Fibroblast of skin of left biceps (primary cell): ENCODE measurements around the gene ARAP2.

ENCODE experiments used
- DNase-seq, 2 experiments: peaks; one replicate each; pipeline ENCODE4 v3.0.0-alpha.2; 2013; ENCODE audit warnings: low read depth in 2 of 2

The ARAP2 gene, protein sequence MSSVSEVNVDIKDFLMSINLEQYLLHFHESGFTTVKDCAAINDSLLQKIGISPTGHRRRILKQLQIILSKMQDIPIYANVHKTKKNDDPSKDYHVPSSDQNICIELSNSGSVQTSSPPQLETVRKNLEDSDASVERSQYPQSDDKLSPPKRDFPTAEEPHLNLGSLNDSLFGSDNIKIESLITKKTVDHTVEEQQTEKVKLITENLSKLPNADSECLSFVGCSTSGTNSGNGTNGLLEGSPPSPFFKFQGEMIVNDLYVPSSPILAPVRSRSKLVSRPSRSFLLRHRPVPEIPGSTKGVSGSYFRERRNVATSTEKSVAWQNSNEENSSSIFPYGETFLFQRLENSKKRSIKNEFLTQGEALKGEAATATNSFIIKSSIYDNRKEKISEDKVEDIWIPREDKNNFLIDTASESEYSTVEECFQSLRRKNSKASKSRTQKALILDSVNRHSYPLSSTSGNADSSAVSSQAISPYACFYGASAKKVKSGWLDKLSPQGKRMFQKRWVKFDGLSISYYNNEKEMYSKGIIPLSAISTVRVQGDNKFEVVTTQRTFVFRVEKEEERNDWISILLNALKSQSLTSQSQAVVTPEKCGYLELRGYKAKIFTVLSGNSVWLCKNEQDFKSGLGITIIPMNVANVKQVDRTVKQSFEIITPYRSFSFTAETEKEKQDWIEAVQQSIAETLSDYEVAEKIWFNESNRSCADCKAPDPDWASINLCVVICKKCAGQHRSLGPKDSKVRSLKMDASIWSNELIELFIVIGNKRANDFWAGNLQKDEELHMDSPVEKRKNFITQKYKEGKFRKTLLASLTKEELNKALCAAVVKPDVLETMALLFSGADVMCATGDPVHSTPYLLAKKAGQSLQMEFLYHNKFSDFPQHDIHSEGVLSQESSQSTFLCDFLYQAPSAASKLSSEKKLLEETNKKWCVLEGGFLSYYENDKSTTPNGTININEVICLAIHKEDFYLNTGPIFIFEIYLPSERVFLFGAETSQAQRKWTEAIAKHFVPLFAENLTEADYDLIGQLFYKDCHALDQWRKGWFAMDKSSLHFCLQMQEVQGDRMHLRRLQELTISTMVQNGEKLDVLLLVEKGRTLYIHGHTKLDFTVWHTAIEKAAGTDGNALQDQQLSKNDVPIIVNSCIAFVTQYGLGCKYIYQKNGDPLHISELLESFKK (N-terminal part only)

DNA sequence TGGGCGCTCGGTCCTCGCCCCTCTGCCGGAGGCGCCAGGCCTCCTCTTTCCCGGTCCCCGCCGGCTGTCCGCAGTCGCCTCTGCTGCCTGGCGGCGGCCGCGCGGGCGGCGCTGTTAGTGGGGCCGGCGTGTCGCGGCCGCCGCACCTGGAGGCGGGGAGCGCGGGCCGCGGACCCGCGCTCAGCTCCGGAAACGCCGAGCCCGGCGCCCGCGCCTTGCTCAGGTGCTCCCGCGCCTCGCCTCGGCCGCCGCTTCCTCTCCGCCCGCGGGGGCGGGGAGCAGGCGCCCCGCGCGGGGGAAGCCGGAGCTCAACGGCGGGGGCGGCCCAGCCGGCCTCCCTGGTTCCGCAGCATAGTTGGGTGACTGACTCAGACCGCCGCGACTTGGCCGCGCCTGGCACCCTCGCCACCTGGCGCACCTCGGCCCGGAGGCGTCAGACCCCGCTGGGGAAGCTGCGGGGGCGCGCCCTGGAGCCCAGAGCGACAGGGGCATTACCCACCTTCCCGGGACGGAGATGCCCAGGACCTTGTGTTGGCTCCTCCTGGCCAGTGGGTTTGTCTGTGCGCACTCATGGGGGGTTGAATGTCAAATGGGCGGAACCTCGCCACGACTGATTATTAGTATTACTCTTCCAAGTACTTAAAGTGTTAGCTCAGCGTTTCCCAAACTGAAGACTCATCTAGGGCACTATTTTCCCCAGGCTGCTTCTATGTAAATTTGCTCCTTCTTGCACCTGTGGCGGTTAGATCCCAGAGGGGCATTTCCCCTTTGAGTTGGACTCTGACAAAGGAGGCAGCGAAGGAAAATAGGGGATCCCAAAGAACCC, at the start of gene ARAP2:
ARAP2 (minus strand) TSS at position 258 of the 826 bp plus-strand sequence. CDS start 15,028 bp downstream, outside the sequence.
- DNase-seq: no peak

DNA sequence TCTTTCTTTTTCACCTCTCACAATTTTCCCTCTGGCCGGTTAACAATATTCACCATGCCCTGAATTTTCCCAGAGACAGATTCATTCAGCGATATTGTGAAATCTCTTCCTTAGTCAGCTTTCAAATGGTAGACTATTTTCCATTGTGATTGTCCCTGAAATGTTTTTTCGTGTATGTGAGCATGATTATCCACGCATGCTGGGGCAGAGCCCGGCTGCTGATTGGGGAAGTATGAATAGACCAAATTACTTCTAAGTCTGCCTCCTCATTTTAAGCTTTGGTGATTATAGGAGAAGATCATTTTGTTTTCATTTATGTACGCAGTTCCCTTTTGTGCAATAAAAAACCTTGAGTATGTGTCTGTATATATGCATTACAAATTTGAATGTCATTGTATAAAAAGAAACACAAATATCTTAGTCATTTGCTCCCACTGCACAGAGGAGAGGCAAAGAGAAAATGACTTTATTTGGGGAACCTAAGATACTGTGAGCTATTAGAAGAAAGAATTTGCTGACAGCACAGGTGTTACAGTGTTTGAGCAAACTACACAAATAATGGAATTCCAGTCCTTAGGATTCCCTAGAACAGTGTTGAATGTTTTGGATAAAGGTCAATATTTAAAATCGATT, 48.4 kb upstream of the ARAP2 start:
- no peak for DNase-seq

DNA sequence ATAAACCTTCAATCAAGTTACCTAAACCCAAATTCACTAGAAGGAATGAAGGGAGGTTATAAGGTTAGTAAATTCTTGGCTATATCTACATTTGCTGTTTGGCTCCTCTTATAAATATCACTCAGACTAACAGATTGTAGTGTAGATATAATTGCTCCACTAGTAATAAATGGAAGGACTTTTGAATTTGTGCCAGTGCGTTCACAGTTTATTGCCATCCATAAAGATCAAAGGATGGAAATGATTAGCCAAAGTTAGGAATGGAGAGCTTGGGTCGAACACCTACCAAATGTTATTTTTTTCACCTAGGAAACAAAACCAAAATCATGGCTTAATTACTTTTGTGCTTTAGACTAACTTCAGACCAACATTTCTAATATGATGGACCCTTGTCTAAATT, 46.3 kb upstream of the ARAP2 start:
- no peak for DNase-seq

DNA sequence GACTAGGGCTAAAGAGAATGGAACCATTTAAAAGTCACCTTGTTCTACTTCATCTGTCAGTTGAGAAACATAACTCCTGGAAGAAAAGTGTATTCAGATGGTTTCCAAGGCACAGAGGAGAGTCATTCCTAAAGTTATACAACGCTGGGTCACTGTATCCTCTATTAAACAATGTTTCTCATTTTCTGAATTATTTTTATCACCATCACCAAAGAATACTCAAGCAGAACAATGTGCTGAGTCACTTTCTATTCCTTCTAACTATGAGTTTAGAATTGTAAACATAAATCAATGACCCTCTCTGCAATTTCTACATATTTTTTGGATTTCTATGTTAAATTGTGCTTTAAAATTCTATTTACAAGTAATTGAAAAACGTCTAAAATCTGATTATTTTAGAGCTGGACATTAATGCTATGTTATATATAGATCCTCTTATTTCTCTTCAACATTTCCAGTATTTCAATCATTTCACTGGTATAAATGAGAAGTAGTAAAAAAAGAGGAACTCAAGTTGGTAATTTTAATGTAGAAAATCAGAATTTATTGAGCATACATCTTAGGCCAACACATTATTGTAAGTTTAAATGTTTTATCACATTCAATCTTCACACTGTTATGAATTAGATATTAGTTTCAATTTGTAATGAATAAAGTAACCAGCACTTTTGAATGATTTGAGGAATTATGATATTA, 44.6 kb upstream of the ARAP2 start:
- DNase-seq: no peak

DNA sequence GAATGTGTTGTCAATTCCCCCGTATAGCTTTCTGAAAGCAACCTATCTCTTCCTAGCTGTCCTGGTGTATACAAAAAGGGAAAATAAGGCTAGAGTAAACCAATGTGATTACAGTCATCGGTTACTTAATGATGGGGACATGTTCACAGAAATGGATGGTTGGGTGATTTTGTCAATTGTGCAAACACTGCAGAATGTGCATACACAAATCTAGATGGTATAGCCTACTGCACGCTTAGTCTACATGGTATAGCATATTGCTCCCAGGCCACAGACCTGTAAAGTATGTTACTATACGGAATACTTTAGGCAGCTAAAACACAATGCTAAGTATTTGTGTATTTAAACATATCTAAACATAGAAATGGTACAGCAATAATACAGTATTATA, 42.2 kb upstream of the ARAP2 start:
- DNase-seq: no peak

DNA sequence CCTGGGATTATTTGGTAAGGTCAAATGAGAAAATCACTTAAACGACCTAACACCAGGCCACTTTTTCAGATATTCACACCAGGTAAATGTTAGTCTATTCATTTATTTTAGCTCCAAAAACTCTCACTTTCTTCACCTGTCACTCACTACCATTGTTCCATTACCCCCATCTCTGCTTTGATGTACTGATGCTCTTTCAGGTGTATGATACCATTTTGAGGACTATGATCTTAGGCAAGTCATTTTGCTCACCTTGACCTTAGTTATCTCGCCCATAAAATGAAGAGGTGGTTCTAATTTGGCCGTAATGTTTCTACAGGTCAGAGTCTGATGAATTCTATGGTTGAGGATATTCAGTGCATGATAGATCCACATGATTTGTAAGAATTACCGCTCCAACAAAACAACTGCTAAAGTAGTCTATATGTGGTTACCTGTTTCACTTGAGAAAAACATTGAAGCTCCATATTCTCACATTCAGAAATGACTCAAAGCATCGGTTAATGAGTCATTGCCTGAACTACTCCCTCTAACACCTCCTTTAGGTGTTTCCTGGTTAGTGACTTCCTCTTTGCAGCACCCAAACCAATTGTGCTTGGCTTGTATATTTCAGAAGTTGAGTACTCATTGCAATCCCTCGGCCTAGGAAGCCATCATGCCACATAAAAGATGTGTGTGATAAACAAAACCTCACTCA, 41.6 kb upstream of the ARAP2 start:
- no peak for DNase-seq

DNA sequence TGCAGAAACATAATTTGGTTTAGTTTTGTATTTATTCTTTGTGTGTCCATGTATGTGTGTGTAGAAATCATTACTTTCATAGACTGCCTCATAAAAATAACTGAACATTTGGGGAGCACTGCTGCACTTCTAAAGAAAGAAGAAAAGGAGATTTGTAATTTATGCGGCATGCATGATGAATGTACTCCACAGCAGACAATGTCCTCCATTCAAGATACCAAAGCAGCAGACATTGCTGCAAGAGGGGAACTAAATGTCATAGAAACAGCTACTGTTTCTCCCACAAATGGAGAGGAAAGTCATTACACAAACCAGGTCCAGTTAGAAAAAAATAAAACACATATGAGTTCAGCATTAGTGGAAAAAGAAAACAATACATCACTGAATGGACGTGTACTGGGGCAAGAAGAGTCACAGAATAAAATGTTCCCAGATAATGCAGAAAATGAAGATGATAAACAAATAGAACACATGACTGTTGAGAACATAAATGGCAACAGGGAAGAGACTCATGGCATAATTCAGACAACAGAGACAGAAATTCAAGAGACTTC, 39.7 kb upstream of the ARAP2 start:
- no peak for DNase-seq

DNA sequence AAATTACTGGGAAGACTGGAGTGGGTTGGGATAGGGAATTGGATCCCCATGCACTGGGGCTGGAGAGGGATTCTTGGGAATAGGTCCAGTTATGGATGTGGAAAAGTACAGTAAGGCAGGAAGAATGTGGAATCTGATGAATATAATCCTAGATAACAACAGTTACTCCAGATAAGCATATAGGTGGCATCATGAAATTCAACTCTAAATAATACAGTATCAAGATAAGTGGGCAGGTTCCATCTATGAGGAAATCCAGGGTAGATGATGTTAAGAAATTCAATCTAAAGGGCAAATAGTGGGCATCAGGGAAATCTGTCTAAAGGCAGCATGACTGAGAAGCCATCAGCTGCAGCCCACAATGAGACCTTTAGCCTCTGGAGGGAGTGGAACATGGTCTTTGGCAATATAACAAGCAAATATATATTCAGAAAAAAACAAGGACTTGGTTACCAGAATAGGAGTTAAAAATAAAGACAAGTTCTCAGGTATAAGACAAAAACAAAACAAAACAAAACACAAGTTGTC, 38.3 kb upstream of the ARAP2 start:
- no peak for DNase-seq

DNA sequence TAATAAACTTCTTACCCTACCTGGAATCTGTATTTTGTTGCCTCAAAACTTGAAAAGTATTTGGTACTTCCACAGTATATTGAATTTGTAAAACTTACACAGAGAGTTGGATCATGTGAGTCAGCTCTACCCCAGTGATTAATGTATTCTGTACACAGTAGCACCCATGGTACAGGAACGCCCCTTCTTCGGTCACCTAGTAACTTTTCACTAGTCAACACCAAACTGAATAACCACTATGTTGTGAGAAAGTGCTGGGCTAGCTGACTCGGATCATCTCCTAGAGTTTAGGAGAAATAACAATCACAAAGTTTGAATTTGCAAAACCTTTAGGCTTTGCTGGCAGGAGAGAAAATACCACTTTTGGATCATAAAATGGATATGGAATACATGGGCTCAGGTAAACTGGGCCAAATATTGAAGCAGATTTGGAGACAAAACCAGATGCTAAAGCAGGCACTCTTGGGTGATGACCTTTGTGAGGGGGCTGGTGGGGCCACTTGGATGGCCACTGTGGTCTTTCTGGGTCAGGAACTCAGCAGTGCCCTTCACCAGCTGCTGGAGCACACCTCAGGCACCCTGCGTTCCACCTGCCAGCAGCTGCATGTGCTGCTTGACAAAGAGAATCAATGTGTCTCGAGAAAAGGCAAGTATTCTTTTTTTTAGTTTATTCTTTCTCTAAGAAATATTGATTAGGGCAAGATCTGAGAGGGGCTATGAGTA, 37.2 kb upstream of the ARAP2 start, which contains the start of gene DTHD1:
DTHD1 (plus strand) TSS at position 233 of the 723 bp plus-strand sequence; CDS start at position 376, 143 bp downstream.
- DNase-seq: no peak

DNA sequence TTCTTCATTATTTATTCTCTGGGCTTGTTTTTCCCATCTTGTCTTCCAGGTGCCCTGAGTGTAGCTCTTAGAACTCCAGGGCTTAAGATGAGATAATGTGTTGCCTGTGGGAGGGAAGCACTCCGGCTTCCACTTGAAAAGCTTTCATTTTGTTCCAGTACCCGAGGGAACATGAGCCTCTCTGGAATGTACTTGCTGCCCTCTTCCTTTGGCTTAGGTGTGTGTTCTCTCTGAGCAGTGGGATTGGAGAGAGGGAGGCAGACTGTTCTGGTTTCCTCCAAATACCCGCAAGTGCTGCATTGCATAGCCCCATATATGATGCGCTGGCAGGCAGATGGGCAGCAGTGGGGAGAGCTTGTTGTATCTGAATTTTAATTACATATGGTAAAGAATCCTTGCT, 36.2 kb upstream of the ARAP2 start:
- DNase-seq: no peak

DNA sequence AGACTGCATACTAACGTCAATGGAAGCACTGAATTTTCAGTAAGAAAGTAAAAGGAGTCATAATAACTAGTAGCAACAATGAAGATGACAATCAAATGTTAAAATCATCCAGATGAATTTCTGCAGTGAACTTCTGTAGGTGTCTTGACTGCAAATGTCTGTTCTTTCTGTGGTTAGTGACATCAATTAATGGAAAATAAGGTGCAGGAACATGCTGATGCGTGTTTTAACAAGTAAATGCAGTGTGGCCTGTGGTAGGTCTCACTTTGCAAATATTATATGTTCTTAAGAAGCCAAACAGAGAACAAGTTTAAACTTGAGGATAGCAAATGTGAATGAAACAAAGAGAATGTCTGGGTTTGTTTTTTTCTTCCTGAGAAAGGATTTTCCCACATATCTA, 34.5 kb upstream of the ARAP2 start:
- no peak for DNase-seq

DNA sequence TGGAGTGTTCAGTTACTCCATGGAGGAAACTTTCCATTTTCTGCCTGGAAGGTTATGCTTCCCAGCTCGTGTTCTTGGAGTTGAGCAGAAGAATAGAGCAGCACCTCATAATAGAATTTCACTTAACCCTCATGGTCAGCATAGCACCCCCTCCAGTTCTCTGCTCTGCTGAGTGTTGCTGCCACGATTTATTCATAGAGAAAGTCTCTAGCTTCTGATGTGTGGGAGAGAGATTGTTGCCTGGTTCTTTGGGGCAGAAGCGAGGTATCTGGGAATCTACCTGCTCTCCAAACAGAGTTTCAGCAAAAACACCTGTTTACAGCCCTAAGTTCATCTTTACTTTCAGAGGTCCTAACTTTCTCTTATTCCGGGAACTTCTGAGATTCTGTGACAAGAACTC, 33.2 kb upstream of the ARAP2 start:
- DNase-seq: no peak

DNA sequence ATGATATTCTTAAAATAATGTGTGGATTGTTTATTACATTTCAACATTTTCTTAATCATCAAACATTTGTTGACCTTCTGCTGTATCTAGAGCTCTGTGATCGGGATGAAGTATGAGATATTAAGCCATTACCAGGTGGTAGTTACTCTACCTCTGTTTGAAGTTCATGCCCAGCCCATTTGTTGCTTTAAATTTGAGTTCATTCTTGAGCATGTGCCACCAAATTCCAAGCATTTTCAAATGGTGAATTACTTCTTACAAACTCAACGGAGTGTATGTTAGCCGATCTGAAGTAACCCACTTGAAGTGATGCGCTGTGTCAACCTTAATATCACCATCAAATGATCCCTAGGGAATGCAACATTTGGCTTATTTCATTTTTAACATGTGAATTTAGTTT, 29.8 kb upstream of the ARAP2 start:
- no peak for DNase-seq

DNA sequence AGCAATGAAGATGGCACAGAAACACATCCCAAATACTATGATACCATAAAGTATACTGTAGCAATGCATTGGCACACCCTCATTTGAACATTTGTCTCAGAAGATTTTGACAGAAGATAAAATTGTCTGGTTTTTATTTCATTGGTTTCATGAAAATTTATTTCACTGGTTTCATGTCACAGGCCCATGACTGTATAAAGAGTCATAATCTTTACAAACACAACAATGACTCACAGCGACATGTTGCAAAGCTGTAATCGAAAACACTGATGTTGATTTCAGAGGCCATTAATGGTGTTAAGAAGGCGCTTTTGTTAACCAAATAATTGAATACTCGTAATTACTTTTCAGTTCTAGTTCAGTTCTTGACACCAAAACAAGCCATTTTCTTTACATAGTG, 29.0 kb upstream of the ARAP2 start:
- DNase-seq: no peak

DNA sequence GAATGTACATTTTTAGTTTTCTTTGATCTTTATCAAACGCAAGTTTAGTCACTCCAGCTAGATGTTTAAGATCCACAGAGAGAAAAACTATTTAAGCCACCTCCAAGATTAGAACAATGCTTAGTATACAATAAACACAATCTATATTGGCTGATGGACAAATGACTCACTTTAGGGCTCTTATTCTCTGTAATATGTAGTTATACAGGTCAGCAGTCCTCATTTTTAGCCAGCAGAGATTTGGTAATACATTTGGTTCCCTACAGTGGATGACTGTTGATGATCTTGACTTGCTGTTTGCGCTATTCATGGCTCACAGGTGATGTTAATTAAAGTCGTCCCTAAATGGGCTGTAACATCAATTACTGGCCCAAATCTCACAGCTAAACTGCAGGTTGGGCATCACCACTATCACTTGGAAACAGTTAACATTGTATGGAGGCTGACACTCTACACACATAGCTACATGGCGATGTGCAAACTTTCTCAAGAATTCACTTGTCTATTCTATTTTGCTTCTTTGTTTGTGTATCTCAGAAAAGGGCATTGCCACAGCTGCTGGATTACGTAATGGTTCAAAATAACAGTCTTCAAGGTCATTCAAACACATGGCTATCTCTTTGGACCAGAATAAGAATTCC, 25.3 kb upstream of the ARAP2 start:
- no peak for DNase-seq

DNA sequence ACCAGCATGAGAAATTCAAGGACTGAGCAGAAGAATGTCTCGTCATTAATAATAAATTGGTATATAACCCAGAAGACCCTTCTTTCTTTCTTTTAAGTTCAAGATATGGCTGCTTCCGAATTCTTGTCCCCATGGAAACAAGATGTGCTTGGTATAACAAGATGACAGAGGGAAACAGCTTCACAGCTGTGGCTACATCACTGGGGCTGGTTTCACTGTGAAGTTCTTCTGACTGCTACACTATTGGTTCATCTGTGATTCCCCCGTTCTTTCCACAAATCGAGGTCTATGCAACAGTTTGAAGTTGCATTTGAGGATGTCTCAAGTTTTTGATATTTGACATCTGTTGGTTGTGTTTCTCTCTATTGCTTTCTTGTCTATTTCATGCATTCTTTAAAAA, 24.8 kb upstream of the ARAP2 start:
- no peak for DNase-seq

DNA sequence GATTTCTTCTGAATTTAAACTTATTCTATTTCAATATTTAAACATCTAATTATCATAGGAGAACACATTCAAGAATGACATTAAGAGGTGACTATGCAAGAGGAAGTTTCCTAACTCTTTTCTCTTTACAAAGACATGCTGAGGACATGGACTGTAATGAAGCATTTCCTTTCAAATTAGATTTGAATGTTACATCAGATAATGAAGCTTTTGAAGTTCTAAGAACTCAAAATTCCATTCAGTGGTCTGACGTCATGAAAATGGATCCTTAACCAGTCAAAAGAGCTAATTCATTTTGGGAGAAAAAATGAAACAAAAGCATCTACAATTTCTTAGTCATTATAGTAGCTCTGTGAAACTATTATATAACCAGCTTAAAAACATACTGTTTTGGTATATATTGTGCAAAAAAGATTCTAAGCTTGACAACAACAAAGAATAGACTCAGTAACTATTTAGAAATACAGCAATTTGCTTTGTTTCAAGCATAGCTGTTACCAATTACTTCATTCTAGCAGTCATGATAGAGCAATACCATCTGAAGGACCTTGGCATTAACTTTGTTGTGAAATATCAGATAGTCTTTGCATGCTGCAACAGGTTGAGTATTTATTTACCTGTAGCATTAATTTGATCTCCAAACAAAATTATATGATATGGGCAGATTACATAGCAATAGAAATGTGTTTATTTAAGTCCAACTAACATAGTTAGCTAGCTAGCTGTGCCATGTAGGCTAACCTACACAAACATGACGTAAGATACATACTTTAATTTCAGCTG, 23.4 kb upstream of the ARAP2 start:
- no peak for DNase-seq
